ENCODE results near the gene SLC19A3. TPM values are rescaled to one million over a fixed set of nuclear protein-coding genes. Genes with fewer than 3 reads are reported as not detected.

The SLC19A3 gene
- total RNA-seq, 1 experiment from 2014 or later, result 2.3 TPM

GRCh38 chr2:227728035-227728434, 10.2 kb upstream of the SLC19A3 start, which contains the start of gene SCYGR7:
Gene SCYGR7, plus strand, starts transcription at chr2:227728335. Its CDS starts 0 bp downstream, at chr2:227728335.
- no peak within 1 kb of the TSS for H3K27ac ChIP-seq (ENCODE audit: insufficient read length, low read depth, low read length)
- no peak within 1 kb of the TSS for H3K18ac ChIP-seq (ENCODE audit: insufficient read length, low read depth, low read length)
- WGBS (ENCODE audit: extremely low coverage, insufficient read length, low lambda C conversion rate), result no CpG with 5 or more reads among the region's 5 CpGs
- no peak within 1 kb of the TSS for H3K9ac ChIP-seq (ENCODE audit: extremely low read depth, insufficient read length, low read length)
- no peaks in the 10 kb centered on the region for H3K9me3 ChIP-seq (ENCODE audit: control insufficient read depth, low read depth, low read length)
- no peak within 1 kb of the TSS for H2BK15ac ChIP-seq (ENCODE audit: low read depth, low read length)
- no peak within 1 kb of the TSS for H4K8ac ChIP-seq (replicated peaks; ENCODE audit: insufficient read length, low read depth, low read length)
- no peak within 1 kb of the TSS for H3K4me2 ChIP-seq (ENCODE audit: insufficient read depth, insufficient read length, low read length)
- no peaks in the 10 kb centered on the region; the same call in 1 of the 2 replicates for H3K27me3 Mint-ChIP-seq (ENCODE audit: low read depth)
- H3K4ac ChIP-seq (ENCODE audit: low read depth, low read length), result no peak within 1 kb of the TSS
- H2AK5ac ChIP-seq (ENCODE audit: insufficient read length, low read length), result no peak within 1 kb of the TSS
- peaks cover 0 to under 1% of the 10 kb centered on the region in 2 experiments; a peak in 2 of 5 replicates for H3K9me3 Mint-ChIP-seq
- no peak within 1 kb of the TSS for H2BK12ac ChIP-seq (ENCODE audit: insufficient read length, low read depth, low read length)
- no peak for TF ChIP-seq CTCF (conservative IDR thresholded peaks at IDR 0.05)
- H3K4me1 Mint-ChIP-seq, result no peaks in the 10 kb centered on the region
- H3K23me2 ChIP-seq (ENCODE audit: insufficient read length, low read depth, low read length, poor library complexity, severe bottlenecking), result no peaks in the 10 kb centered on the region
- no peaks in the 10 kb centered on the region for H3K4me1 ChIP-seq (ENCODE audit: insufficient read depth, low read length)
- no peaks in the 10 kb centered on the region for H3K27me3 ChIP-seq (ENCODE audit: insufficient read depth, low read length)
- no peak within 1 kb of the TSS for H4K5ac ChIP-seq (ENCODE audit: insufficient read length, low read depth, low read length)
- H3K4me3 Mint-ChIP-seq, result no peak within 1 kb of the TSS
- 0 out of 7 replicates have a peak within 1 kb of the TSS, but pooled peaks of 1 of the 3 experiments have one; percentile 41 for H3K27ac Mint-ChIP-seq
- H2BK5ac ChIP-seq (ENCODE audit: insufficient read length, low read length), result no peak within 1 kb of the TSS
- H3K36me3 Mint-ChIP-seq (ENCODE audit: insufficient read depth in 1 of 3, low read depth in 3 of 3), result no peaks in the 10 kb centered on the region
- no peak within 1 kb of the TSS for H3K23ac ChIP-seq (ENCODE audit: insufficient read length, low read depth, low read length)
- H3K14ac ChIP-seq (ENCODE audit: insufficient read depth, low read length), result no peak within 1 kb of the TSS
- H4K91ac ChIP-seq (ENCODE audit: insufficient read length, low read depth, low read length), result no peak within 1 kb of the TSS
- H3T11ph ChIP-seq (ENCODE audit: low read length), result no peak within 1 kb of the TSS
- H3K79me2 ChIP-seq (ENCODE audit: insufficient read depth, low read length), result no peaks in the 10 kb centered on the region
- H2AFZ ChIP-seq (ENCODE audit: low read length), result no peak within 1 kb of the TSS
- no peak within 1 kb of the TSS for H3K56ac ChIP-seq (ENCODE audit: insufficient read length, low read depth, low read length)
- no peak for DNase-seq
- H2BK20ac ChIP-seq (ENCODE audit: low read depth, low read length, poor library complexity, severe bottlenecking), result no peak within 1 kb of the TSS
- H3K79me1 ChIP-seq (ENCODE audit: insufficient read depth, low read depth, low read length, poor library complexity, severe bottlenecking), result no peaks in the 10 kb centered on the region
- no peak within 1 kb of the TSS for H2BK120ac ChIP-seq (ENCODE audit: low read depth, low read length, poor library complexity, severe bottlenecking)
- H4K20me1 ChIP-seq (ENCODE audit: control insufficient read depth, insufficient read depth, insufficient read length), result no peaks in the 10 kb centered on the region

Measured in H9 (cell line).